Stomach smooth muscle (tissue), 2 donors: Measurements from ENCODE around the gene PROM2.

ENCODE experiments used
- H3K27ac ChIP-seq: one replicate; pipeline ENCODE4 v1.7.0; 2013; ENCODE audit warnings: mild to moderate bottlenecking, low read length, inconsistent platforms
- H3K27me3 ChIP-seq, 2 donors: one replicate each; pipeline ENCODE4 v1.7.0; 2013; ENCODE audit warnings: low read length in 2 of 2; ENCODE audit not compliant: insufficient read depth in 2 of 2, control insufficient read depth in 1 of 2
- H3K36me3 ChIP-seq, 2 donors: one replicate each; pipeline ENCODE4 v1.7.0; 2013; ENCODE audit warnings: low read length in 2 of 2; ENCODE audit not compliant: control insufficient read depth in 2 of 2, insufficient read depth in 2 of 2
- H3K4me1 ChIP-seq: one replicate; pipeline ENCODE4 v1.7.0; 2013; ENCODE audit warnings: low read length; ENCODE audit not compliant: control insufficient read depth, insufficient read depth
- H3K4me3 ChIP-seq, 2 donors: one replicate each; pipeline ENCODE4 v1.7.0; 2013; ENCODE audit warnings: low read length in 2 of 2
- H3K9ac ChIP-seq, 2 donors: one replicate each; pipeline ENCODE4 v1.7.0; 2013; ENCODE audit warnings: low read length in 2 of 2, mild to moderate bottlenecking in 1 of 2
- H3K9me3 ChIP-seq, 2 donors: one replicate each; pipeline ENCODE4 v1.7.0; 2013; ENCODE audit warnings: low read length in 2 of 2; ENCODE audit not compliant: control insufficient read depth in 2 of 2
- donor health status: healthy.
- donor health status: Pancreatic carcinoma.

The PROM2 gene

DNA sequence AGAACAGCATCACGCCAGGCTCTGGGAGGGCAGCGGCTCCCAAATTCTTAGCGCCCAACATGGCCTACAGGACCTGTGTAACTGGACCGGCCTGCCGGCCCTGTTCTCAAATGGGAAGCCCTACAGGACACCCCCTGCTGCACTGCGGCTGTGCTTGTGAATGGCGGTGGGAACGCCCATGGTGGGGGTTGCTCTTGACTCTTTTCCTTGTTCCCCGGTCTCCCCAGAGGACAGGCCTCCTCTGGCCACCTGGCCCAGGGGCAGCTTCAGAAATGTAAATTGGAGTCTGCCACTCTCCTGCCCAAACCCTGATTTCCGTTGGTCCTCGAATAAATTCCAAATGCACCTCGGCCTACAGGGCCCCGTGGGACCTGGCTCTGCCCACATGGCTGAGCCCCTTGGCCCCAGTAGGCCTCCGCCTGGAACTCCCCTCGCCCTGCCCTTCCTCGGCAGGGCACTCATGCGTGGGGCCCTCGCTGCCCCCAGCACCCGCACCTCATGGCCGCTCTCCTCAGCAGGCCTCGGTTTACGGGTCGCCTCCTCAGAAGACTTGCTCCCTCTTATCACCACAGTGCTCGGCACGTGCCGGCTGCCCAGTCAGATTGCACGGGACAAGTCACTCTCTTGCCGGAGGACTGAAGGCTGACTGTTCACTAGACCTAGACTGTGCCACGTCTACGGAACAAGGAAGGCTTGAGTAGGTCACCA lies 52.3 kb downstream of the PROM2 start:
- no peak overlapping the region for H3K4me3 ChIP-seq
- no peak overlapping the region for H3K9ac ChIP-seq
- no peaks in the 10 kb centered on the region for H3K27me3 ChIP-seq
- no peaks in the 10 kb centered on the region for H3K4me1 ChIP-seq
- no peaks in the 10 kb centered on the region for H3K36me3 ChIP-seq
- H3K9me3 ChIP-seq: no peaks in the 10 kb centered on the region
- no peak overlapping the region for H3K27ac ChIP-seq

DNA sequence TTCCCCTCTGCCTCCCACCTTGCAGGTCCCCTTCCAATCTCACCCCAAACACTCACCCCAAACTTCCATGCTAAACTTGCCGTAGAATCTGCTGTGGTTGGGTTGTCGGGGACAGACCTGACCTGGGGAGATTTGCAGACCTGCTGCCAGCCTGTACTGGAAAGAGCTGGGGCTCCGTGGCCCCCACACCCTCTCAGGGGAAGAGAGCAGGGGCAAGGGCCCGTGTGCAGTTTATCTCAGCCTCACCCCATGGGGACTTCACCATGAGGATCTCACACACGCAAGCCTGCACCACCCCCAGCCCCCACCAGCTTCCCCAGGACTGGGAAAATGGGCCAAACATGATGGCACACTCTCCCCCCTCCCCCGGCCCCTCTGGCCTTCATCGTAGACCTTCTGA lies 53.6 kb downstream of the PROM2 start:
- no peaks in the 10 kb centered on the region for H3K4me1 ChIP-seq
- H3K27me3 ChIP-seq: no peaks in the 10 kb centered on the region
- H3K9ac ChIP-seq: no peak overlapping the region
- no peak overlapping the region for H3K27ac ChIP-seq
- H3K4me3 ChIP-seq: no peak overlapping the region
- H3K36me3 ChIP-seq: no peaks in the 10 kb centered on the region
- H3K9me3 ChIP-seq: no peaks in the 10 kb centered on the region

- Histone ChIP-seq H3K4me1 (no peaks in the 10 kb centered on the region), H3K9ac (no peak overlapping the region)
These were observed 54.3 kb downstream of the PROM2 start for GRCh38 chr2:95328358-95329125.

DNA sequence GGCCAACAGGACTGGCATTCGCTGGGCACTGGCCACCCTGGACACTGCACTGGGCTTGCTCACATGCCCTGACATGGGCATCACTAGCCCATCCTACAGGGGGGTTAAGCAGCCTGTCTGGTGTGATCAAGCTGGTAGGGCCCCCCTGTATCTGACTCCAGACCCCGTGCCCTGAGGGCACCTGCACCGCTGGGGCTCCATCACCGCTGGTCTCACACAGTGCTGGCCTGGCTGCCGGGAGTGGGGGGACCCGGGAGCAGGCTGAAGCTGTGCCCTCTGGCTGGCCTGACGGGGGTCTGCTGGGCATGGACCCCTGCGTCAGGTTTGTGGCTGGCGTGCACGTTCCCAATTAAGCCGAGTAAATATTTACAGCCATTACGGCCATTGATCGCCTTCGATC lies 55.2 kb downstream of the PROM2 start:
- Histone ChIP-seq H3K9me3 (no peaks in the 10 kb centered on the region), H3K4me1 (peaks cover 5% of the 10 kb centered on the region), H3K27ac (no peak overlapping the region), H3K36me3 (no peaks in the 10 kb centered on the region), H3K9ac (no peak overlapping the region), H3K4me3 (no peak overlapping the region), H3K27me3 (no peaks in the 10 kb centered on the region)

More at GRCh38 chr2:95328358-95329125, 54.3 kb downstream of the PROM2 start:
- no peak overlapping the region for H3K4me3 ChIP-seq
- no peaks in the 10 kb centered on the region for H3K9me3 ChIP-seq
- no peak overlapping the region for H3K27ac ChIP-seq
- no peaks in the 10 kb centered on the region for H3K27me3 ChIP-seq
- no peaks in the 10 kb centered on the region for H3K36me3 ChIP-seq

GRCh38 chr2:95329891-95330793 lies 55.9 kb downstream of the PROM2 start:
- no peak overlapping the region for H3K9ac ChIP-seq
- H3K27ac ChIP-seq: no peak overlapping the region
- H3K36me3 ChIP-seq: no peaks in the 10 kb centered on the region
- H3K9me3 ChIP-seq: no peaks in the 10 kb centered on the region
- no peak overlapping the region for H3K4me3 ChIP-seq
- peaks cover 7% of the 10 kb centered on the region for H3K4me1 ChIP-seq
- no peaks in the 10 kb centered on the region for H3K27me3 ChIP-seq

DNA sequence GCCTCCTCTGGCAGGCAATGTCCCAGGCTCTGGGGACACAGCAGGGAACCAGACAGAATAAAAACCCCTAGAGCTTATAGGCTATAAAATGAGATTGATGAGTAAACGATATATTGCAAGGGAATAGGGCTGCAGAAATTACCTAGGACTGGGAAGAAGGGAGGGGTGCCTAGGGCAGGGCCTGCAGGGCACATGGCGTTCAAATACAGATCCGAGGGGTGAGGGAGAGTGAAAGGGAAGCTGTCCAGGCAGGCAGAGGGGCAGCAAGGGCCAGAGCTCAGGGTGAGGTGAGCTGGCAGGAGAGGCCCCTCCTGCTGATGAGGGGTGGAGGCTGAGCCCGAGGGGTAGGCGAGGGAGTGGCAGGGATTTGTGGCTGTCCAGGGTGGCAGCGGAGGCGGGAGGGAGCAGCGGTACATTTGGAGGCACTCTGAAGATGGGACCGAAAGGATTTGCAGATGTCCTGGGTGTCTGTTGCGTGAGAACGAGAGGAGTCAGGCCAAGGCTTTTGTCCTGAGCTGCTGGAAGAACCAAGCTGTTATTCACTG lies 56.6 kb downstream of the PROM2 start:
- Histone ChIP-seq H3K36me3 (no peaks in the 10 kb centered on the region), H3K9me3 (no peaks in the 10 kb centered on the region), H3K27ac (no peak overlapping the region), H3K4me1 (peaks cover 7% of the 10 kb centered on the region), H3K4me3 (no peak overlapping the region), H3K9ac (no peak overlapping the region), H3K27me3 (no peaks in the 10 kb centered on the region)

DNA sequence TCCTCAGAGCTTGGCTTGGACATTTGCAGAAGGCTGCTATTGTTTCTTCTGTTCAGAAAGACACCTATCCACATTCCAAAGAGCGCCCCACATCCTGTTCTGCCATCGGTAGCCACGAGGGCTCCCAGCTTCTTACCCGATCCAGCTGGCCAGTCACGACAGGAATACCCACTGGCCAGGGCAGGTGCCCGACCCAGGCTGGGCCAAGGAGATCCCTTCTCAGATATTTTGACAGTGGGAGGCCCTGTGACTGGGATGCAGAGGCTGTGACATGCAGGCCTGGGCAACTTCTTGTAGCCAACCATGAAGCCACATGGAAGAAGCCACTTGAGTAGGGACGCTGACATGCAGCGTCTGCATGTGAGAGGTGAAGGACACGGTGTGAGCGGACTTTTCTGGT lies 57.4 kb downstream of the PROM2 start:
- Histone ChIP-seq H3K27ac (no peak overlapping the region), H3K36me3 (no peaks in the 10 kb centered on the region), H3K27me3 (no peaks in the 10 kb centered on the region), H3K9me3 (no peaks in the 10 kb centered on the region), H3K4me1 (peaks cover 7% of the 10 kb centered on the region), H3K9ac (no peak overlapping the region), H3K4me3 (no peak overlapping the region)

DNA sequence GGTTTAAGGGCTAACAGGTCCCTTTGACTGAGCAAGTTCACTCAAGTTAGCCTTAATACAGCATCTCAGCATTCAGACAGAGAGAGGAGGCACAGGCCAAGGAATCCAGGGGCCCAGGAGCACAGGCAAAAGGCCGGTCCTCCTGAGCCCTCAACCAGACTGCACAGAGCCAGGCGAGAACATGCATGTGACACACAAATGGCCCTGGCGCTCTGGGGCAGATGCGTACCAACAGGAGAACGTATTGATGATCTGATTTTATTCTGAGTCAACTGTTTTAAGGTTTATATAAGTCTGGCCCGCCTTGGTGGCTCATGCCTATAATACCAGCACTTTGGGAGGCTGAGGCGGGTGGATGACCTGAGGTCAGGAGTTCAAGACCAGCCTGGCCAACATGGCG lies 57.8 kb downstream of the PROM2 start:
- no peak overlapping the region for H3K9ac ChIP-seq
- no peak overlapping the region for H3K27ac ChIP-seq
- H3K27me3 ChIP-seq: no peaks in the 10 kb centered on the region

DNA sequence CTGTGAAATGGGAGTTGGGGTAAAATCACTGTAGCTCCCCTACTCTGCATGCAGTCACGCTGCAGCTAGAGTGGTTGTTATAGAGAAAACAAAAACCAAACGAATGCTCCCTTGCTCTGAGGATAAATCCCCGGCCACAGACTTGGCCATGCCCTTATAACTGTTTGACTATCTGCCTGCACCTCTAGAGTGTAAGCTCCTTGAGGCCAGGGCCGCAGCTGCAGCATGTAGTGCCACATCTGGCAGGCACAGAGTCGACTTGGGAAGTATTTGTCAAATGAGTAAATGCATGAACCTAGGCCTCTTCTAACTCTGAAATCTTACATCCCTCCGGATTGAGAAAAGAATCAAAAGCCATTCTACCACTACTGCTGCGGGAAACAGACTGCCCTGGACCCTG lies 58.8 kb downstream of the PROM2 start:
- no peaks in the 10 kb centered on the region for H3K36me3 ChIP-seq
- peaks cover 7% of the 10 kb centered on the region for H3K4me1 ChIP-seq
- H3K4me3 ChIP-seq: no peak overlapping the region
- no peak overlapping the region for H3K9ac ChIP-seq
- H3K27ac ChIP-seq: no peak overlapping the region
- H3K9me3 ChIP-seq: no peaks in the 10 kb centered on the region
- H3K27me3 ChIP-seq: peaks cover 0 to 2% of the 10 kb centered on the region in 2 donors

More for the DNA sequence above, 57.8 kb downstream of the PROM2 start:
- H3K36me3 ChIP-seq: no peaks in the 10 kb centered on the region
- no peak overlapping the region for H3K4me3 ChIP-seq
- peaks cover 7% of the 10 kb centered on the region for H3K4me1 ChIP-seq
- H3K9me3 ChIP-seq: no peaks in the 10 kb centered on the region

DNA sequence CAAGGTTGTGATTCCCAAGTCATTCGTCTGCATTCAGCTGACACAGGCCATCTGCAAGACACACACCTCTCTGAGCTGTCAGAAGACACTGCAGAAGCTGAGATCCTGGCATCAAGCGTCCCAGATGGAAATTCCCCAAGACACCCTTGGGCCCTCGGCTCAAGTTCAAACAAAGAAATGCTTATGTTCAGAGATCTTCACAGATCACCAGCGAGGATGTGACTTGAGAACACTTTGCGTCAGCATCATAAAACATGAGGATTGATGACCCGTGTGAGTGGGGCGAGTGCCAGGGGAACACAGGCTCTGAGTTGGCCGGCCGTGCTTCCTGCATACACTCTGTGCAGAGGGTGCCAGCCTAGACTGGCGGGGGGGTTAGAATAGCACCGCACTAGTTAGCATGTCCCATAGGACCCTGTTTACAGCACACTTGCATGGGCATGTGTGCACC lies 59.7 kb downstream of the PROM2 start:
- no peak overlapping the region for H3K4me3 ChIP-seq
- peaks cover 7% of the 10 kb centered on the region for H3K4me1 ChIP-seq
- H3K27ac ChIP-seq: no peak overlapping the region

More for the DNA sequence above, 59.7 kb downstream of the PROM2 start:
- Histone ChIP-seq H3K9me3 (no peaks in the 10 kb centered on the region), H3K27me3 (peaks cover 0 to 3% of the 10 kb centered on the region in 2 donors), H3K36me3 (no peaks in the 10 kb centered on the region), H3K9ac (no peak overlapping the region)
